Upper lobe of right lung (tissue), 1 donor: ENCODE data around the gene POLR2L. TPM values are rescaled to one million over a fixed set of nuclear protein-coding genes. Genes with fewer than 3 reads are reported as not detected.

Experiments used
- ATAC-seq: fragments of 200-7000 bp; cut with Tn5 transposase; one replicate; pipeline ENCODE4 v1.9.1; 2020; ENCODE audit warnings: mild to moderate bottlenecking, moderate library complexity
- DNase-seq: peaks from one replicate; pipeline ENCODE4 v3.0.0-alpha.2; 2020
- H3K27ac ChIP-seq: fragments of 200-600 bp; one replicate; pipeline ENCODE4 v1.8.0; 2022
- H3K27me3 ChIP-seq: fragments of 200-600 bp; one replicate; pipeline ENCODE4 v1.8.0; 2022; ENCODE audit warnings: mild to moderate bottlenecking
- H3K36me3 ChIP-seq: fragments of 200-600 bp; one replicate; pipeline ENCODE4 v1.8.0; 2022
- H3K4me1 ChIP-seq: fragments of 200-600 bp; one replicate; pipeline ENCODE4 v1.8.0; 2022
- H3K4me3 ChIP-seq: fragments of 200-600 bp; one replicate; pipeline ENCODE4 v1.8.0; 2022; ENCODE audit warnings: mild to moderate bottlenecking
- H3K9me3 ChIP-seq: fragments of 200-600 bp; one replicate; pipeline ENCODE4 v1.8.0; 2022
- intact Hi-C: fragments of 100-400 bp; cut with DNase I; formaldehyde crosslinking; loops from one replicate; pipeline ENCODE4 v1.11.0; 2022
- total RNA-seq: library from RNA; stranded (reverse); fragmentation: NEBNext Ultra II Directional; extraction: Animal tissue kit (Norgen Biotek cat#: 25700); gene quantifications from one replicate; pipeline ENCODE4 v1.2.1, GENCODE V29; 2021
- TF ChIP-seq, protein P1 (sequence below): fragments of 200-600 bp; IDR thresholded peaks from one replicate; pipeline ENCODE4 v1.8.0; 2022; ENCODE audit warnings: antibody characterized with exemption
- donor health status: DM: no; HTN: yes; CAD: no; lungs with severe emphysema.

Gene POLR2L
- total RNA-seq, 1 donor from 2014 or later = 138 TPM

DNA sequence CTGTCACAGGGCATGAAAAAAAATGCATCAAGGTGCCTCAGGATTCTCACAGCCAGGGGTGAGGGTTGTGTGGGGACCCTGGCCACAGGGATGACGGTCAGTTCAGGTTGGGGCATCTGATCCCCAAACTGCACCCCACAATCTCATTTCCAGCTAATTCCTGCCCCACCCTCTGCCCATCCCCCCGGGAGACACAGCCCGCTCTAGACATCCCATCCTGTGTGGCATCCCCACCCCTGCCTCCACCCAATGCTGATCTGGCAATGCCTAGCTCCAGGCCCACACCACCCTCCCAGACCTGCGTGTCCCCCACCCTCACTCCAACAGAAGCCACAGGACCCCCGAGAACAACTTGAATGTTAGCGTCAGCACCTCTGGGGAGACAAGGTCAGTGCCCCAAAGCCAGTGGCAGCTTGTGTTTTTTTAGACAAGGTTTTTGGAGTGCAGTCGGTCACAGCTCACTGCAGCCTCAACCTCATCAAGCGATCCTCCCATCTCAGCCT is 25.6 kb upstream of the POLR2L start:
- Histone ChIP-seq H3K9me3 (no peaks in the 10 kb centered on the region), H3K4me1 (no peaks in the 10 kb centered on the region), H3K36me3 (peaks cover 29% of the 10 kb centered on the region), H3K4me3 (no peak overlapping the region), H3K27me3 (no peaks in the 10 kb centered on the region), H3K27ac (no peak overlapping the region)
- intact Hi-C loops = no loop called here
- DNase-seq (no peak), ATAC-seq (no peak)
- TF ChIP-seq, protein P1, sequence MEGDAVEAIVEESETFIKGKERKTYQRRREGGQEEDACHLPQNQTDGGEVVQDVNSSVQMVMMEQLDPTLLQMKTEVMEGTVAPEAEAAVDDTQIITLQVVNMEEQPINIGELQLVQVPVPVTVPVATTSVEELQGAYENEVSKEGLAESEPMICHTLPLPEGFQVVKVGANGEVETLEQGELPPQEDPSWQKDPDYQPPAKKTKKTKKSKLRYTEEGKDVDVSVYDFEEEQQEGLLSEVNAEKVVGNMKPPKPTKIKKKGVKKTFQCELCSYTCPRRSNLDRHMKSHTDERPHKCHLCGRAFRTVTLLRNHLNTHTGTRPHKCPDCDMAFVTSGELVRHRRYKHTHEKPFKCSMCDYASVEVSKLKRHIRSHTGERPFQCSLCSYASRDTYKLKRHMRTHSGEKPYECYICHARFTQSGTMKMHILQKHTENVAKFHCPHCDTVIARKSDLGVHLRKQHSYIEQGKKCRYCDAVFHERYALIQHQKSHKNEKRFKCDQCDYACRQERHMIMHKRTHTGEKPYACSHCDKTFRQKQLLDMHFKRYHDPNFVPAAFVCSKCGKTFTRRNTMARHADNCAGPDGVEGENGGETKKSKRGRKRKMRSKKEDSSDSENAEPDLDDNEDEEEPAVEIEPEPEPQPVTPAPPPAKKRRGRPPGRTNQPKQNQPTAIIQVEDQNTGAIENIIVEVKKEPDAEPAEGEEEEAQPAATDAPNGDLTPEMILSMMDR = no peak

DNA sequence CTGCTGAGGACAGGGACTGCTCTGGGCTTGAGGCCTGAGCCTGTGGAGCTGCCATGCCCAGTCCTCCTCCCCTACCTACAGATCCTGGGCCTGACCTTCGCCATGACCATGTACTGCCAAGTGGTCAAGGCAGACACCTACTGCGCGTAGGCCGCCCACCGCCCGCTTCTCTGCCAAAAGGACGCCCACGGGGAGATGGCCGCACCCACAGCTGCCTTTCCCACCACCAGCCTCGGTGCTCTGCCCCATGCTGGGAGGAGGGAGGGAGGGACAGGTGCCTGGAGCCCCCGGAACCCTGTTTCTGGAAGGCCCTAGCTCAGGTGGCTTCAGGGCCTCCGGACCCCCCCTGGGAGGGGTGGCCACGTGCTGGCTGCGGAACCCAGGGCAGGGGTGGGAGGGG is 24.2 kb upstream of the POLR2L start:
- ATAC-seq (peak; percentile 1), DNase-seq (no peak)
- H3K36me3 ChIP-seq = peaks cover 29% of the 10 kb centered on the region
- no peaks in the 10 kb centered on the region for H3K4me1 ChIP-seq
- H3K9me3 ChIP-seq = no peaks in the 10 kb centered on the region
- intact Hi-C loops = no loop called here
- H3K27me3 ChIP-seq = no peaks in the 10 kb centered on the region
- no peak overlapping the region for H3K4me3 ChIP-seq
- TF ChIP-seq, protein P1 = no peak
- H3K27ac ChIP-seq = no peak overlapping the region

DNA sequence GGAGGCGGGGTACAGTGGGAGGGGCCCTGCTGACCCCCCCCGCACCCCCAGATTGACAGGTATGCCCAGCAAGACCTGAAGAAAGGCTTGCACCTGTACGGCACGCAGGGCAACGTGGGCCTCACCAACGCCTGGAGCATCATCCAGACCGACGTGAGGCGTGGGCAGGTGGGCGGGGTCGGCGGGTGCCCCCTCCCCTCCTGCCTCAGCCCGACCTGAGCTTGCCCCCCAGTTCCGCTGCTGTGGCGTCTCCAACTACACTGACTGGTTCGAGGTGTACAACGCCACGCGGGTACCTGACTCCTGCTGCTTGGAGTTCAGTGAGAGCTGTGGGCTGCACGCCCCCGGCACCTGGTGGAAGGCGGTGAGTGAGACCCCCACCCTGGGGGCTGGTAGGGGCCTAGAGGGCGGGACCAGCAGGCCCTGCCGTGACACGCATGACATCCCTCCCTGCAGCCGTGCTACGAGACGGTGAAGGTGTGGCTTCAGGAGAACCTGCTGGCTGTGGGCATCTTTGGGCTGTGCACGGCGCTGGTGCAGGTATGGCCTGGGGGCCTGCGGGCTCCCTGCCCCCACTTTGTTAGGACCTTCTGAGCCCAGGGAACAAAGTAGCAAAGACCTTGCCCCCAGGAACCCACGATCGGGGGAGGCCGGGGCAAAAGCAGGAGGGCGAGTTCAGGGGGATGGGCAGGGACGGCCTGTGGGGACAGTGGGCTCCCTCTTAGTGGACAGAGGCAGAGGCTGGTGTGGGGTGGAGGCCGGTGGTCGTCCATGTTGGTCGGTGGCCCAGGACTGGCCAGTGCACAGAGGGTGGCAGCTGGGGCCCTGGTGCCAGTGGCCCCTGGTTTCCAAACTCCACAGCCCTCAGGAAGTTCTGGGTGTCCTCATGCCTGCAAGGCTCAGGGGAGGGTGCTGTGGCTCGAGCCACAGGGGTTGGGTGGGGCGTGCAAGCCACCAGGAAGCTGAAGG is 23.4 kb upstream of the POLR2L start:
- ATAC-seq (no peak), DNase-seq (no peak)
- Histone ChIP-seq H3K4me3 (no peak overlapping the region), H3K4me1 (no peaks in the 10 kb centered on the region), H3K9me3 (no peaks in the 10 kb centered on the region), H3K27me3 (no peaks in the 10 kb centered on the region), H3K27ac (no peak overlapping the region), H3K36me3 (peaks cover 29% of the 10 kb centered on the region)
- TF ChIP-seq, protein P1 = no peak
- intact Hi-C loops = no loop called here

DNA sequence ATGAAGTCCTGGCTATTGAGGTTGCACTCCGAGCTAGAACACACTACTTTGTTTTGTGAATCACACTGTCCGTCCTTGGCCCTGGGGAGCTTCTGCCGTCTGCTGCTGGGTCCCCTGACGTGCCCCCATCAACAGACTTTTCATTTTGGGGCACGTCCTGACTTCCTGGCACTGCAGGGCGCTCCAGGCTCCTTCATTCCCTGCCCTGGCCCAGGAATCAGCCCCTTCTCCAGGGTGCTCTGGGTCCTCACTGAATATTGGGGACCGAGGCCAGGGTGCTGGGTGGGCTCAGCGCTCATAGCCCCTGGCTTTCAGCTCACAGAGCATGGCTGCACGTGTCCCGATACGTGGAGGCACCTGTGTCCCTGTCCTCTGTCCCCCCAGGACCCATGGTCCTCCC is 22.6 kb upstream of the POLR2L start:
- peaks cover 29% of the 10 kb centered on the region for H3K36me3 ChIP-seq
- TF ChIP-seq, protein P1 = no peak
- intact Hi-C loops = no loop called here
- no peak overlapping the region for H3K4me3 ChIP-seq
- H3K4me1 ChIP-seq = peaks cover 1% of the 10 kb centered on the region
- ATAC-seq (no peak), DNase-seq (no peak)
- H3K9me3 ChIP-seq = no peaks in the 10 kb centered on the region
- H3K27ac ChIP-seq = no peak overlapping the region
- H3K27me3 ChIP-seq = no peaks in the 10 kb centered on the region

DNA sequence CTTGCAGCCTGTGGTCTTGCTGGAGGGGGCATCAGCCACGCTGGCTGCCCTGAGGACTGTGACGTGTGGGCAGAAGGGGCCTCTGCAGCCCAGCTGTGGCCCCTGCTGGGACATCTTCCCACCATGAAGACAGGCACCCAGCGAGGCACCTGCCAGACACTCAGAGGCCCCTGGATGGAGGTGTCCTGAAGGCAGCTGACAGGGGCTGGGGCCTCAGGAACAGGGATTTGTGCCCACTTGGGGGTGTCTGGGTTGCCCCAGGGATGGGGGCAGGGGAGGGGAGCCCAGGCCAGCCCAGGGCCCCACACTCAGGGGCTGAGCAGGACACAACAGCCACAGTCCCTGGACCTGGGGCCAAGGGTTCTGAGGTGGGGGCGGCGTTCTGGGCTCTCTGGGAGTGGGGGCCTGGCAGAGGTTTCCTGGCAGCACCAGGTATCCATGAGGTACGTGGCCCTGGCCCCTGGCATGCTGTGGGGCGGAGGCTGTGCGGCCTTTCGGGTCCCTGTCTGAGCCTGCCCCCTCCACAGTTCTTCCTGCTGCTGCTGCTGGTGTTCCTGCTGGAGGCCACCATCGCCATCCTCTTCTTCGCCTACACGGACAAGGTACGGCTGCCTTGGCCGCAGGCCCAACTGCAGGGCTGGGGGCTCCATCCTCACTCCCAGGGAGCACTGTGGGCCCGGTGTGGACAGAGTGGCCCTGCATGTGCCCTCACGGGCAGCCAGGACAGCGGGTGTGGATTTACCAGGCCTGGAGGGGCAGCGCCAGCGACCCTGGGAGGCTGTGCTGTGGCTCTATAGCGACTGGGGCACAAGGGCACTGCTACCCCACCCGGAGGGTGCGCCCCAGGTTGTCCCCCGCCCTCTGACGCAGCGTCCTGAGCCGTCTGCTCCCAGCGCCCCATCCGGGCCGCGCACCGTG is 21.8 kb upstream of the POLR2L start:
- Histone ChIP-seq H3K4me1 (peaks cover 6% of the 10 kb centered on the region), H3K27me3 (no peaks in the 10 kb centered on the region), H3K9me3 (no peaks in the 10 kb centered on the region), H3K4me3 (no peak overlapping the region), H3K27ac (no peak overlapping the region), H3K36me3 (peaks cover 29% of the 10 kb centered on the region)
- TF ChIP-seq, protein P1 = no peak
- intact Hi-C loops = no loop called here
- ATAC-seq (no peak), DNase-seq (no peak)
